GM13976 (cell line): ENCODE data around the gene TLE3.
"Not testable (repeated sequence)": the region's sequence is repeated elsewhere in the genome, so short reads cannot be mapped to it uniquely, and the experiment has no call there.

Source experiments
- DNase-seq: peaks from one replicate; pipeline ENCODE4 v3.0.0; 2012; ENCODE audit warnings: low spot score
- in situ Hi-C: fragments of 300-500 bp; cut with MboI; formaldehyde crosslinking; loops from one replicate; pipeline ENCODE4 v1.12.0; 2022; ENCODE audit warnings: low sequenced_read_pairs, mixed read lengths, inconsistent platforms; ENCODE audit not compliant: unreplicated experiment
- TF ChIP-seq, protein P1 (sequence below): IDR thresholded peaks from 2 replicates; pipeline ENCODE4 v1.5.1; 2012; ENCODE audit warnings: borderline replicate concordance, mild to moderate bottlenecking; ENCODE audit not compliant: insufficient read depth; ENCODE audit errors: extremely low read depth, missing control alignments, control extremely low read depth

Gene TLE3

DNA sequence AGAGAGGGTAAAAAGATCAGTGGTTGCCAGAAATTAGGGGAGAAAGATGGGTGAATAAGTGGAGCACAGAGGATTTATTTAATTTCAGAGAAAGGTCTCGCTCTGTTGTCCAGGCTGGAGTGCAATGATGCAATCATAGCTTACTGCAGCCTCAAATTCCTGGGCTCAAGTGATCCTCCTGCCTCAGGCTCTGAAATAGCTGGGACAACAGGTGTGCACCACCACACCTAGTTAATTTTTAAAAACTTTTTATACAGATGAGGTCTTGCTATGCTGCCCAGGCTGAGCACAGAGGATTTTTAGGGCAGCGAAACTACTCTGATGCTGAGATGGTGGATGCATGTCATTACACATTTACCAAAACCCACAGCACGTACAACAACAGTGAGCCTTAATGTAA is 20.9 kb upstream of the TLE3 start:
- in situ Hi-C loops: no loop called here
- no peak for DNase-seq
- TF ChIP-seq, protein P1, sequence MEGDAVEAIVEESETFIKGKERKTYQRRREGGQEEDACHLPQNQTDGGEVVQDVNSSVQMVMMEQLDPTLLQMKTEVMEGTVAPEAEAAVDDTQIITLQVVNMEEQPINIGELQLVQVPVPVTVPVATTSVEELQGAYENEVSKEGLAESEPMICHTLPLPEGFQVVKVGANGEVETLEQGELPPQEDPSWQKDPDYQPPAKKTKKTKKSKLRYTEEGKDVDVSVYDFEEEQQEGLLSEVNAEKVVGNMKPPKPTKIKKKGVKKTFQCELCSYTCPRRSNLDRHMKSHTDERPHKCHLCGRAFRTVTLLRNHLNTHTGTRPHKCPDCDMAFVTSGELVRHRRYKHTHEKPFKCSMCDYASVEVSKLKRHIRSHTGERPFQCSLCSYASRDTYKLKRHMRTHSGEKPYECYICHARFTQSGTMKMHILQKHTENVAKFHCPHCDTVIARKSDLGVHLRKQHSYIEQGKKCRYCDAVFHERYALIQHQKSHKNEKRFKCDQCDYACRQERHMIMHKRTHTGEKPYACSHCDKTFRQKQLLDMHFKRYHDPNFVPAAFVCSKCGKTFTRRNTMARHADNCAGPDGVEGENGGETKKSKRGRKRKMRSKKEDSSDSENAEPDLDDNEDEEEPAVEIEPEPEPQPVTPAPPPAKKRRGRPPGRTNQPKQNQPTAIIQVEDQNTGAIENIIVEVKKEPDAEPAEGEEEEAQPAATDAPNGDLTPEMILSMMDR: no peak

DNA sequence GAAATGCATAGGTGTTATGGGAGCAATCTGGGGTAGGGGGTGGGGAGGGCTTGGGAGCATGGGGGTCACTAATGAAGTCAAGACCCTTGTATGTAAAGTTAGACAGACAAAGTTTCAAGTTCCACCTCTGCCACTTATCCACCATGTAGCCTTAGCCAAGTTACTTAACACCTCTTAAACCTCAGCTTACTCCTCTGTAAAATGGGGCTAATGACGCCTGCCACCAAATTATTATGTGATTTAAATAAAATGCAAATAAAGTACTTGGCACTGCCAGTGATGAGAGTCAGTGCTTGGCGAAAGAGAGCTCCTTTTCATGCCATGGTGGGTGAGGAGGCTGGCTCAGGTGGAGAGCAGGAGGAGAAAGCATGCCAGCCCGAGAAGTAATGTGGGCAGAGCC is 18.6 kb upstream of the TLE3 start:
- no peak for DNase-seq
- in situ Hi-C loops: no loop called here
- TF ChIP-seq, protein P1: no peak

DNA sequence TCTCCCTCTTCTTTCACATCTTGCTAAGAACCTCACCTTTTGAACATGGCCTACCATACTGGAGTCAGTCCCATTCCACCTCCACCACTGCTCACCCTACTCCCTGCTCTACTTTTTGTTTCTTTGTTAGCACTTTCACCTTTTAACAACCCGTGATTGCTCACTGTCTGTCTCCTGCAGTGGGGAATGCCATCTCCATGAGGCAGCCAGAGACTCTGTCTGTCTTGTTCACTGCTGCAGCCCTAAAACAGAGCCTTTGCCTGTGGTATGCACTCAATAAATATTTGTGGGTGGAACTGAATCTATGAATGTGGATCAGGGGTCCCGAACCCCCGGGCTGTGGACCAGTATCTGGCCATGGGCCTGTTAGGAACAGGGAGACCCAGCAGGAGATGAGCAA is 16.5 kb upstream of the TLE3 start:
- DNase-seq: no peak
- TF ChIP-seq, protein P1: no peak
- in situ Hi-C loops: no loop called here

DNA sequence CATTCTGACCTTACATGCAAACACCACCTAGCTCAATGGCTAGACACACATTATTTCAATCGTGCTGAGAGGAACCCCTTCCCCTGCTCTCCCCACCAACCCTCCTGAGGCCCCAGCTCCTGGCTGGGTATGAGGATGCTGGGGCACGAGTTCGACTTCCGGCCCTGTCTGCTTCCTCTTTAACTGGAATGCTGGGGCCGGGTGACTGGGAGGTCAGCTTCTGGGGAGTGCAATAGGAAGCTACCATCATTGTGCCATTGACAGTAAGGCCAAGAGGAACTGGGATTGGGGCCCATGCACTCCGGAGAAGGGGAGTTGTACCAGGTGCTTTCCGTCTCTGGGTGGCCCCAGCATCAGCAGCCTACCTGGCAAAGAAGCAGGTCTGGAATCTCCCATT is 15.6 kb upstream of the TLE3 start:
- in situ Hi-C loops: no loop called here
- no peak for DNase-seq
- TF ChIP-seq, protein P1: no peak

DNA sequence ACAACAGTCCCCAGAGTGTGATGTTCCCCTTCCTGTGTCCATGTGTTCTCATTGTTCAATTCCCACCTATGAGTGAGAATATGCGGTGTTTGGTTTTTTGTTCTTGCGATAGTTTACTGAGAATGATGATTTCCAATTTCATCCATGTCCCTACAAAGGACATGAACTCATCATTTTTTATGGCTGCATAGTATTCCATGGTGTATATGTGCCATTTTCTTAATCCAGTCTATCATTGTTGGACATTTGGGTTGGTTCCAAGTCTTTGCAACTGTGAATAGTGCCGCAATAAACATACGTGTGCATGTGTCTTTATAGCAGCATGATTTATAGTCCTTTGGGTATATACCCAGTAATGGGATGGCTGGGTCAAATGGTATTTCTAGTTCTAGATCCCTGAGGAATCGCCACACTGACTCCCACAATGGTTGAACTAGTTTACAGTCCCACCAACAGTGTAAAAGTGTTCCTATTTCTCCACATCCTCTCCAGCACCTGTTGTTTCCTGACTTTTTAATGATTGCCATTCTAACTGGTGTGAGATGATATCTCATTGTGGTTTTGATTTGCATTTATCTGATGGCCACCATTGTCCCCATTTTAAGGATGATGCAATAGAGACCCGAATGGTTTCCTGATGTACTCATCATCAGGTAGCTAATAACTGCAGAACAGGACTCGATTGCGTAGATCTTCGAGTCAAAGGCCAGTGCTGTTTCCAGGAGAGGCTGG is 15.0 kb upstream of the TLE3 start:
- DNase-seq, in situ Hi-C loops: not testable (repeated sequence)

DNA sequence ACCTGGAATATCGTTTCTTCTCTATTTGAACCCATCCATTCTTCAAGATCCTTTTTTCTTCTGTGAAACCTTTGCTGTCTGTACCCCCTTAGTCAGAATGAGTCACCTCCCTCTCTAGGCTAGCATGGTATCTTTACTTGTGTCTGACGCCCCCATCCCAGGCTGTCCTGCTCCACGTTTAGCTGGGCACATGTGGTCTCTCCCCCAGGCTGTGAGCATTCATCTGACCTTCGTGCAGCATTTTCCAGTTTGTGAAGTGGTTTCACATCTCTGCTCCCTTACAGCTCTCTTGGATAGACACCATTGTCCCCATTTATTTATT is 14.3 kb upstream of the TLE3 start:
- TF ChIP-seq, protein P1: no peak
- no peak for DNase-seq
- in situ Hi-C loops: no loop called here

DNA sequence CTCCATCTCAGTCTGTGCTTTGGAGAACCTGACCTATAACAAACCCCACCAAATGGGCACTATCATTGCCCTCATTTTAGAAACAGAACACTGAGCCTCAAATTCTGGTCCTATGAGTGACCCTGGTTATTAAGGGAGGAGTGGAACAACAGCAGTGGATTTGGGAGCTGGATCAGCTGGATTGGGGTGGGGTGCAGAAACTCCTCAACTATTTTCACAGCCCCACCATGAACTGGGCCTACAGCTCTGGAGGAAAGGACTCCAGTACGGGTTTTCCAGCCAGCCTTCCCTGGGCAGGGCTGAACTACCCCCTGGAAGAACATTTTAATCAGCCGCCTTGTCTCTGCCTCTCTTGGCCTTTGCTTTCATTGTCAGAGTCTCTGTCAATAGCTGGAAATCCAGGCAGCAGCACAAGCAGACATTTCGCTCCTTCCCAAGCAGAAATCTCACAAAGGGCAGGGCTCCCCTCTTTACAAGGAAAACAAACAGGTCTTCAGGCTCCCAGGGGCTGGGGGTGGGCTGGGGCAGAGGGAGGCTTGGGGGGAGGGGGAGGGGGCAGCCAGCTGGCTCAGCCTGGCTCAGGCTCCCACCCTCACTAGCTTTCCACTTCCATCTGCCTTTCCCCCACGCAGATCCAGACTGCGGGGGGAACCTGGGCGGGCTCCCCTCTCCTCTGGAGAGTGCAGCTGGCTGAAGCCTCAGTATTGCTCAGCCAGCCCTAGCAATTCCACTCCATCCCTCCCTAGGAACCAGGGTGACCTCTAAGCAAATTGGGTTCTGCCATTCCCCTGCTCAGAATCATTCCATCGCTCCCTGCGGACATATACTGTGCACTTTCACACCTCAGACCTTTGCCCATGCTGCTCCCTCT is 13.7 kb upstream of the TLE3 start:
- no peak for DNase-seq
- in situ Hi-C loops: no loop called here
- TF ChIP-seq, protein P1: no peak
